Esophagus squamous epithelium (tissue), 5 donors: ENCODE measurements around the gene SYCP2. TPM values are rescaled to one million over a fixed set of nuclear protein-coding genes. Genes with fewer than 3 reads are reported as not detected.

Experiments
- DNase-seq: peaks from one replicate; lab custom pipeline; 2025; lab: John Stamatoyannopoulos, UW
- H3K27ac ChIP-seq, 4 donors: fragments of 200-600 bp; sonication (generic); one replicate each; pipeline ENCODE4 v1.5.1; 2016 to 2019; ENCODE audit warnings: mild to moderate bottlenecking in 1 of 4
- H3K27me3 ChIP-seq, 4 donors: fragments of 200-600 bp; sonication (generic); 1 replicate in 3 of 4; 2 replicates in 1 of 4; pipeline versions ENCODE4 v1.5.1 to v1.6.0; 2017 to 2021; ENCODE audit warnings: antibody characterized with exemption in 1 of 4
- H3K36me3 ChIP-seq, 3 donors: fragments of 200-600 bp; sonication (generic); one replicate each; pipeline ENCODE4 v1.5.1; 2016 to 2019
- H3K4me1 ChIP-seq, 3 donors: fragments of 200-600 bp; sonication (generic); one replicate each; pipeline ENCODE4 v1.5.1; 2017 to 2019
- H3K4me3 ChIP-seq, 4 donors: fragments of 200-600 bp; sonication (generic); 1 replicate in 3 of 4; 2 replicates in 1 of 4; pipeline ENCODE4 v1.5.1; 2016 to 2019; ENCODE audit warnings: mild to moderate bottlenecking in 2 of 4, moderate library complexity in 1 of 4
- H3K9me3 ChIP-seq, 3 donors: fragments of 200-600 bp; sonication (generic); one replicate each; pipeline ENCODE4 v1.5.1; 2016 to 2019
- CTCF ChIP-seq, 6 experiments: fragments of 450-650 bp in 4 of 6; fragments of 200-600 bp in 2 of 6; sonication (generic) in 2 of 6; IDR thresholded peaks; one replicate each; pipeline ENCODE4 v1.5.1; 2016 to 2019; ENCODE audit warnings: antibody characterized with exemption in 6 of 6, mild to moderate bottlenecking in 4 of 6, moderate library complexity in 4 of 6
- POLR2A ChIP-seq, 4 donors: fragments of 450-650 bp; IDR thresholded peaks; one replicate each; pipeline ENCODE4 v1.6.1; 2017; ENCODE audit warnings: antibody characterized with exemption in 4 of 4, mild to moderate bottlenecking in 4 of 4, moderate library complexity in 3 of 4
- WGBS, 2 donors: methylation state at CpG; one replicate each; pipeline ENCODE4 v1.1.5; 2018; 5-methylcytosine and 5-hydroxymethylcytosine counted together
- intact Hi-C: fragments of 100-400 bp; cut with DNase I; formaldehyde crosslinking; loops from one replicate; pipeline ENCODE4 v1.15.0; 2022
- total RNA-seq, 4 donors: library from RNA; depleted of rRNA; stranded (reverse); fragments of >200 nt; gene quantifications; one replicate each; pipeline ENCODE4 v1.1.0, GENCODE V29; 2016
- donor health status: DM: yes; HTN: yes; CAD: no.

The SYCP2 gene
- total RNA-seq, 4 donors from 2014 or later = 0.92 to 4.5 (median 1.8) TPM

DNA sequence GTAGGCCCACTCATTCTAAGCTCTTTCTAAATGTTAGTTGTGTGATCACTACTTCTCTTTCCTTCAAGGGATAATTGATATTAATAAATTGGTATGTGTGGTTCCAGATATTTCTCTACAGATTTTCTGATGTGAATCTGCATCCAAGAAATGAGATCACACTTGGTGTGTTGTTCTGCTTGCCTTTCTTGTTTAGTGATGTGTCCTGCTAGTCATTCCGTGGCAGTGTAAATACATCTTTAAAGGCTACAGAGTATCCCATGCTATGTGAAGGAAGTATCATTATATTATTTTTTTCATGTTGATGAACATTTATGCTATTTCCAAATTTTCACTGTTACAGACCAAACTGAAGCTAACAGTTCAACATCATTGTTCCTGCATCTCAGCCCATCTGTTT lies 38.0 kb upstream of the SYCP2 start:
- no peak for DNase-seq
- Histone ChIP-seq H3K36me3 (no peaks in the 10 kb centered on the region), H3K9me3 (no peaks in the 10 kb centered on the region), H3K27me3 (no peaks in the 10 kb centered on the region), H3K4me3 (no peak overlapping the region), H3K4me1 (peaks cover 0 to 35% (median 7%) of the 10 kb centered on the region in 3 donors), H3K27ac (peak overlapping the region; percentile 45 to 86 (median 64))
- WGBS, 2 donors = 50 to 81% methylated on average over 1 of the region's 1 CpG
- intact Hi-C loops = no loop called here
- TF ChIP-seq POLR2A (IDR thresholded peaks at IDR 0.05) (no peak), CTCF (IDR thresholded peaks at IDR 0.05) (no peak)

DNA sequence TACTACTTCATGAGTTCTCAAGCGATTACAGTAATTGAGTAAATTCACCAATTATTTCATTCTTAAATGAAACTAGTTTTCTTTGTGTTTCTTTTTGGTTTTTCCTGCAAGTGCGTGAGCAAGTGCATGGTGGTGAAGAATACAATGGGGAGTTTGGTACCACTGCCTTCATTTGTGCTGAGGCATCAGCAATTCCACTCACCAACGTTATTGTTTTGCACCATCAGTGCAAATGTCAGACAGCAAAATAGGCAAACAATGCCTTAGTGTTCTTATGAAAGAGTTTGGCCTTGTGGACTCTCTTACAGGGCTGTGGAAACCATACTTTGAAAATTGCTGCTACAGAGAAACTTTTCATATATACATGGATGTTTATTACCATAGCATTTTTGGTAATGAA lies 33.0 kb upstream of the SYCP2 start:
- Histone ChIP-seq H3K36me3 (no peaks in the 10 kb centered on the region), H3K4me1 (peaks cover 0 to 36% (median 0%) of the 10 kb centered on the region in 3 donors), H3K27me3 (no peaks in the 10 kb centered on the region), H3K27ac (no peak overlapping the region), H3K9me3 (no peaks in the 10 kb centered on the region), H3K4me3 (no peak overlapping the region)
- 71 to 77% methylated on average over 2 to 3 of the region's 3 CpGs for WGBS, 2 donors
- TF ChIP-seq CTCF (IDR thresholded peaks at IDR 0.05) (no peak), POLR2A (IDR thresholded peaks at IDR 0.05) (no peak)
- DNase-seq = no peak
- intact Hi-C loops = no loop called here

GRCh38 chr20:59962155-59962554 lies 28.7 kb upstream of the SYCP2 start:
- Histone ChIP-seq H3K4me3 (no peak overlapping the region), H3K27me3 (no peaks in the 10 kb centered on the region), H3K9me3 (no peaks in the 10 kb centered on the region), H3K27ac (peak overlapping the region; percentile 68 to 85 (median 74)), H3K4me1 (peaks cover 0 to 31% (median 3%) of the 10 kb centered on the region in 3 donors), H3K36me3 (peaks cover 0 to 13% (median 0%) of the 10 kb centered on the region in 3 donors)
- 72 to 76% methylated on average over 6 of the region's 6 CpGs for WGBS, 2 donors
- no peak for DNase-seq
- intact Hi-C loops = no loop called here
- no peak for TF ChIP-seq CTCF (IDR thresholded peaks at IDR 0.05)
- TF ChIP-seq POLR2A (IDR thresholded peaks at IDR 0.05) = no peak

- H3K27me3 ChIP-seq = no peaks in the 10 kb centered on the region
- H3K4me1 ChIP-seq = peaks cover 0 to 31% (median 3%) of the 10 kb centered on the region in 3 donors
- WGBS, 2 donors = 24 to 36% methylated on average over 2 of the region's 2 CpGs
- no peak for DNase-seq
- H3K9me3 ChIP-seq = no peaks in the 10 kb centered on the region
- peak overlapping the region; percentile 53 to 85 (median 74) for H3K27ac ChIP-seq
- intact Hi-C loops = no loop called here
- peaks cover 0 to 13% (median 0%) of the 10 kb centered on the region in 3 donors for H3K36me3 ChIP-seq
- TF ChIP-seq CTCF (IDR thresholded peaks at IDR 0.05) (no peak), POLR2A (IDR thresholded peaks at IDR 0.05) (no peak)
- no peak overlapping the region for H3K4me3 ChIP-seq
Observed at GRCh38 chr20:59961423-59961822, 28.0 kb upstream of the SYCP2 start.

GRCh38 chr20:59958626-59959025 lies 25.2 kb upstream of the SYCP2 start:
- H3K27me3 ChIP-seq = no peaks in the 10 kb centered on the region
- no peak overlapping the region for H3K4me3 ChIP-seq
- no peak overlapping the region for H3K27ac ChIP-seq
- WGBS, 2 donors = 86% methylated on average over 4 of the region's 4 CpGs; no CpG with 5 or more reads in 1 of the 2 donors
- TF ChIP-seq CTCF (IDR thresholded peaks at IDR 0.05) = no peak
- no peak for TF ChIP-seq POLR2A (IDR thresholded peaks at IDR 0.05)
- peaks cover 0 to 31% (median 3%) of the 10 kb centered on the region in 3 donors for H3K4me1 ChIP-seq
- H3K9me3 ChIP-seq = no peaks in the 10 kb centered on the region
- intact Hi-C loops = no loop called here
- DNase-seq = no peak
- H3K36me3 ChIP-seq = peaks cover 0 to 13% (median 0%) of the 10 kb centered on the region in 3 donors
